Prostate gland (tissue), 2 donors: ENCODE data around the gene GBE1.

Source experiments
- POLR2A ChIP-seq: fragments of 450-650 bp; IDR thresholded peaks from one replicate; pipeline ENCODE4 v1.6.1; 2016; ENCODE audit warnings: antibody characterized with exemption, mild to moderate bottlenecking
- TF ChIP-seq, protein P1 (sequence below), 4 experiments: fragments of 200-600 bp in 2 of 4; fragments of 450-650 bp in 2 of 4; sonication (generic) in 2 of 4; IDR thresholded peaks; 1 replicate in 3 of 4; 2 replicates in 1 of 4; pipeline ENCODE4 v1.5.1; 2016 to 2019; ENCODE audit warnings: antibody characterized with exemption in 4 of 4, mild to moderate bottlenecking in 2 of 4, moderate library complexity in 2 of 4

- TF ChIP-seq, protein P1, sequence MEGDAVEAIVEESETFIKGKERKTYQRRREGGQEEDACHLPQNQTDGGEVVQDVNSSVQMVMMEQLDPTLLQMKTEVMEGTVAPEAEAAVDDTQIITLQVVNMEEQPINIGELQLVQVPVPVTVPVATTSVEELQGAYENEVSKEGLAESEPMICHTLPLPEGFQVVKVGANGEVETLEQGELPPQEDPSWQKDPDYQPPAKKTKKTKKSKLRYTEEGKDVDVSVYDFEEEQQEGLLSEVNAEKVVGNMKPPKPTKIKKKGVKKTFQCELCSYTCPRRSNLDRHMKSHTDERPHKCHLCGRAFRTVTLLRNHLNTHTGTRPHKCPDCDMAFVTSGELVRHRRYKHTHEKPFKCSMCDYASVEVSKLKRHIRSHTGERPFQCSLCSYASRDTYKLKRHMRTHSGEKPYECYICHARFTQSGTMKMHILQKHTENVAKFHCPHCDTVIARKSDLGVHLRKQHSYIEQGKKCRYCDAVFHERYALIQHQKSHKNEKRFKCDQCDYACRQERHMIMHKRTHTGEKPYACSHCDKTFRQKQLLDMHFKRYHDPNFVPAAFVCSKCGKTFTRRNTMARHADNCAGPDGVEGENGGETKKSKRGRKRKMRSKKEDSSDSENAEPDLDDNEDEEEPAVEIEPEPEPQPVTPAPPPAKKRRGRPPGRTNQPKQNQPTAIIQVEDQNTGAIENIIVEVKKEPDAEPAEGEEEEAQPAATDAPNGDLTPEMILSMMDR (IDR thresholded peaks at IDR 0.05) = no peak
- no peak for TF ChIP-seq POLR2A
Measured at GRCh38 chr3:81516042-81516441, 245.4 kb downstream of the GBE1 start.
